Osteoblast (primary cell): Measurements from ENCODE around the gene SORCS2. TPM values are rescaled to one million over a fixed set of nuclear protein-coding genes. Genes with fewer than 3 reads are reported as not detected.

Experiments
- DNase-seq: peaks from one replicate; pipeline ENCODE4 v3.0.0; 2011; ENCODE audit warnings: low spot score, mixed read lengths; ENCODE audit not compliant: insufficient read length; ENCODE audit errors: missing footprints
- H2AFZ ChIP-seq: 2 replicates; pipeline ENCODE4 v1.6.0; 2011; ENCODE audit warnings: mild to moderate bottlenecking, low read length
- H3K27ac ChIP-seq: 2 replicates; pipeline ENCODE4 v1.5.1; 2011; ENCODE audit warnings: mild to moderate bottlenecking, low read depth, low read length, moderate library complexity
- H3K27me3 ChIP-seq: 2 replicates; pipeline ENCODE4 v1.6.0; 2012; ENCODE audit warnings: mild to moderate bottlenecking, control low read depth, inconsistent platforms, low read length, moderate library complexity; ENCODE audit not compliant: insufficient read depth
- H3K36me3 ChIP-seq: 2 replicates; pipeline ENCODE4 v1.5.1; 2011; ENCODE audit warnings: mild to moderate bottlenecking, low read length, control low read depth, moderate library complexity; ENCODE audit not compliant: insufficient read depth
- H3K4me1 ChIP-seq: 2 replicates; pipeline ENCODE4 v1.5.1; 2011; ENCODE audit warnings: mild to moderate bottlenecking, low read length, control low read depth, moderate library complexity; ENCODE audit not compliant: insufficient read depth
- H3K4me2 ChIP-seq: 2 replicates; pipeline ENCODE4 v1.6.0; 2011; ENCODE audit warnings: mild to moderate bottlenecking, low read length; ENCODE audit not compliant: insufficient read depth
- H3K4me3 ChIP-seq: fragments of 200-600 bp; sonication (generic); 3 replicates; pipeline ENCODE4 v1.5.1; 2012; ENCODE audit warnings: mild to moderate bottlenecking, low read length, inconsistent platforms; ENCODE audit not compliant: insufficient read depth
- H3K79me2 ChIP-seq: 2 replicates; pipeline ENCODE4 v1.6.0; 2012; ENCODE audit warnings: mild to moderate bottlenecking, low read length, control low read depth, inconsistent platforms; ENCODE audit not compliant: insufficient read depth
- H3K9me3 ChIP-seq: 2 replicates; pipeline ENCODE4 v1.5.1; 2011; ENCODE audit warnings: low read depth, low read length, control low read depth
- H4K20me1 ChIP-seq: 2 replicates; pipeline ENCODE4 v1.6.0; 2012; ENCODE audit warnings: mild to moderate bottlenecking, low read length, control low read depth; ENCODE audit not compliant: insufficient read depth
- total RNA-seq: library from RNA; depleted of rRNA; stranded (reverse); fragments of >200 nt; gene quantifications from 2 replicates; pipeline ENCODE4 v1.2.3, GENCODE V29; 2012
- TF ChIP-seq, protein P1 (sequence below): IDR thresholded peaks from 2 replicates; pipeline ENCODE4 v1.5.1; 2011; ENCODE audit warnings: mild to moderate bottlenecking, low read depth, low read length, moderate library complexity; ENCODE audit errors: extremely low read depth

The SORCS2 gene
- total RNA-seq, 1 donor = 9.0 TPM

DNA sequence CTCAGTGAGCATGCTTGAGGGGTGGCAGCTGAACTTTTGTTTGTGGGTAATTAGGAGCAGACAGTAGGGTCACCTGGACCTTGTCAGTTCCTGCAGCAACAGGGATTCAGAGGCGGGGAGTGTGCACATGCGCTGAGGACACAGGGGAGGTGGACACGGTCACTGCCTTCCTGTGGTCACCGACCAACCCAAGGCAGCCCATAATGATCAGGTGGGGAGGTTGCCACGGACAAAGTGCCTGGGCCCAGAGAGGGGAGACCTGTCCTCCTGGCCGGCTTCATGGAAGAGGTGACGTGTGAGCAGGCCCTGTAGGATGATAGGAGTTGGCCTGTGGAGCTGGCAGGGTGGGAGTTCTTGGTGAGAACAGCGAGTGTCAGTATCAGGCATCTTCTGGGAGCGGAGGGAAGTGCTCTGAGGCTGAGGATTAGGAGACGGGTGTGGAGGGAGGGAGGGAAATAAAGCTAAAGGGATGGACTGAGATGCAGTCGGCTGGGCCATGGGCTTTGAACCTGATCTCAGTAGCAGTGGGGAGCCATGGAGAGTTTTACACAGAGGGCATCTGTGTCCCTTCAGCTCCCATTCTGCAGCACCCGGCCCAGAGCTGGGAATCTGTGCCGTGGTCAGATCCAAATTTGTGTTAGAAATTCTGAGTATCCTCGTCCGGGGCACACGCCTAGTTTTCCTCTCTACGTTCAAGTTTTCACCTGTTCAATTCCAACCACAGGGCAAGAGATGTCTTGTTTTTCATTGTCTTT, 142.4 kb downstream of the SORCS2 start:
- TF ChIP-seq, protein P1, sequence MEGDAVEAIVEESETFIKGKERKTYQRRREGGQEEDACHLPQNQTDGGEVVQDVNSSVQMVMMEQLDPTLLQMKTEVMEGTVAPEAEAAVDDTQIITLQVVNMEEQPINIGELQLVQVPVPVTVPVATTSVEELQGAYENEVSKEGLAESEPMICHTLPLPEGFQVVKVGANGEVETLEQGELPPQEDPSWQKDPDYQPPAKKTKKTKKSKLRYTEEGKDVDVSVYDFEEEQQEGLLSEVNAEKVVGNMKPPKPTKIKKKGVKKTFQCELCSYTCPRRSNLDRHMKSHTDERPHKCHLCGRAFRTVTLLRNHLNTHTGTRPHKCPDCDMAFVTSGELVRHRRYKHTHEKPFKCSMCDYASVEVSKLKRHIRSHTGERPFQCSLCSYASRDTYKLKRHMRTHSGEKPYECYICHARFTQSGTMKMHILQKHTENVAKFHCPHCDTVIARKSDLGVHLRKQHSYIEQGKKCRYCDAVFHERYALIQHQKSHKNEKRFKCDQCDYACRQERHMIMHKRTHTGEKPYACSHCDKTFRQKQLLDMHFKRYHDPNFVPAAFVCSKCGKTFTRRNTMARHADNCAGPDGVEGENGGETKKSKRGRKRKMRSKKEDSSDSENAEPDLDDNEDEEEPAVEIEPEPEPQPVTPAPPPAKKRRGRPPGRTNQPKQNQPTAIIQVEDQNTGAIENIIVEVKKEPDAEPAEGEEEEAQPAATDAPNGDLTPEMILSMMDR = no peak
- Histone ChIP-seq H3K4me3 (no peak overlapping the region), H3K27ac (no peak overlapping the region), H4K20me1 (no peaks in the 10 kb centered on the region), H3K79me2 (no peaks in the 10 kb centered on the region), H3K27me3 (peaks cover 8% of the 10 kb centered on the region), H3K9me3 (no peaks in the 10 kb centered on the region), H3K4me2 (no peak overlapping the region), H2AFZ (no peak overlapping the region), H3K36me3 (no peaks in the 10 kb centered on the region), H3K4me1 (no peaks in the 10 kb centered on the region)
- peak; percentile 22 for DNase-seq

DNA sequence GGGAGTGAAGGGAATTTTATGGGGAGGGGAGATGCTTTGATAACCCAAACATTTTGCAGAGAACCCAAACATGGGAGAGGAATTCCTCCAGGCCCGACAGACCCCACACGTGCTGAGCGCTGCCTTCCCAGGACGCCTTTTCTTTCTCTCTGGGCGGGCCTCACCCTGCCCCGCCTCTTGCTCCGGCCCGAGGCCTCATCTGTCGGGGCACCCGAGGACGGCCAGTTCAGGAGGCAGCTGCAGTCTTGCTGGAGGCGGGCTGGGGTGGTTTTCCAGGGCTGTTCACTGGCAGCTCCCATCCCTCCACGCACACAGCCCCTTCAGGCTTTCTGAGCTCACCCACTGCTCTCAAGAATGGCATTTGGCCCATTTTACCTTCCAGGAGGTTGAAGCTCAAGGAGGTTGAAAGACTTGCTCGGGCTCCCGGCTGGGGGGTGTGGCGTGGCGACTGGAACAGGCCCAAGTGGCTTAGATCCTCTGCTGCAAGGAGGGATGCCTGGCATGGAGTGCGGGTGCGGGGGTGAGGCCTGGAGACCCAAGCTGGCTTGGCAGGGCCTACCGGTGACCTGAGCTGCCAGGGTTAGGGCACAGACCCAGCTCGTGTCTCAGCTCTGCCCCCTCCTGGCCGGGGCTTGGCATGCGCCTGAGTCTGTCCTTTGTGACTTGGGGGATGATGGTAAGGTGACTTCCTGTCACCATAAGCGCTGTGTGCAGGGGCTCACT, 143.2 kb downstream of the SORCS2 start:
- H3K4me2 ChIP-seq = no peak overlapping the region
- no peaks in the 10 kb centered on the region for H3K4me1 ChIP-seq
- H3K27me3 ChIP-seq = peaks cover 2% of the 10 kb centered on the region
- H2AFZ ChIP-seq = no peak overlapping the region
- TF ChIP-seq, protein P1 = peak; percentile 69
- H4K20me1 ChIP-seq = no peaks in the 10 kb centered on the region
- H3K9me3 ChIP-seq = no peaks in the 10 kb centered on the region
- peak; percentile 96 for DNase-seq
- H3K27ac ChIP-seq = no peak overlapping the region
- no peaks in the 10 kb centered on the region for H3K36me3 ChIP-seq
- no peaks in the 10 kb centered on the region for H3K79me2 ChIP-seq
- no peak overlapping the region for H3K4me3 ChIP-seq

DNA sequence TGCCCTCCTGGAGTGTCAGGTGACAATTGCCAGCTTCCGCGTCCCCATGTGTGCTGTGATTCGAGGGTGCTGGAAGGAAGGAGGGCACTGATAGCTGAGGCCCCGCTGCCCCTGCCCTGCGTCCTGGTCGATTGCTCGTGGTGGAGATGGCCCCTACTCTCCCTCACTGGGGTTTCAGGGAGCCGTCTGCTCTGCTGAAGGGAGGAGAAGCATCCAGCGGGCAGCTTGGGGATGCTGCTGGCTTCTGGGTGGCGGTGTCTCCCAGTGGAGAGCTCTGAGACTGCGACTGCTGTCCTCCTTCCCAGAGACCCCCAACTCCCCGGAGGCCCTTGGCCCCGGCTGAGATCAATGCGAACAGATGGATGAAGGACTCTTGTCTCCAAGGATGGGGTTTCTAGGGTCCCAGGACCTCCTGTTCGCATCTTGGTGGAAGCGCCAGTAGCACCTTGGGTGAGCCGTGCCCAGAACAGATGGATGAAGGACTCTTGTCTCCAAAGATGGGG, 143.8 kb downstream of the SORCS2 start:
- no peak overlapping the region for H2AFZ ChIP-seq

More for the DNA sequence above, 143.8 kb downstream of the SORCS2 start:
- Histone ChIP-seq H4K20me1 (no peaks in the 10 kb centered on the region), H3K36me3 (no peaks in the 10 kb centered on the region), H3K27me3 (no peaks in the 10 kb centered on the region), H3K79me2 (no peaks in the 10 kb centered on the region), H3K27ac (no peak overlapping the region), H3K9me3 (no peaks in the 10 kb centered on the region), H3K4me2 (no peak overlapping the region), H3K4me3 (no peak overlapping the region), H3K4me1 (no peaks in the 10 kb centered on the region)
- DNase-seq = peak; percentile 31
- TF ChIP-seq, protein P1 = no peak
